Coronary artery (tissue), 2 donors: ENCODE data around the gene BCAR1.
A peak's percentile ranks its signal among the peaks of the same experiment; 100 is the strongest.

ENCODE experiments used
- DNase-seq: peaks from one replicate; pipeline ENCODE4 v3.0.0-alpha.2; 2017; ENCODE audit warnings: low spot score
- H3K27ac ChIP-seq, 2 donors: fragments of 200-600 bp; sonication (generic); one replicate each; pipeline ENCODE4 v1.5.1; 2016 to 2019
- H3K4me3 ChIP-seq: fragments of 200-600 bp; sonication (generic); 2 replicates; pipeline ENCODE4 v1.5.1; 2016; ENCODE audit warnings: mild to moderate bottlenecking, moderate library complexity
- CTCF ChIP-seq: fragments of 200-600 bp; sonication (generic); IDR thresholded peaks from one replicate; pipeline ENCODE4 v1.5.1; 2019; ENCODE audit warnings: antibody characterized with exemption

BCAR1 gene

GRCh38 chr16:75250809-75251279 lies 580 bp downstream of the BCAR1 start:
- no peak for TF ChIP-seq CTCF

DNA sequence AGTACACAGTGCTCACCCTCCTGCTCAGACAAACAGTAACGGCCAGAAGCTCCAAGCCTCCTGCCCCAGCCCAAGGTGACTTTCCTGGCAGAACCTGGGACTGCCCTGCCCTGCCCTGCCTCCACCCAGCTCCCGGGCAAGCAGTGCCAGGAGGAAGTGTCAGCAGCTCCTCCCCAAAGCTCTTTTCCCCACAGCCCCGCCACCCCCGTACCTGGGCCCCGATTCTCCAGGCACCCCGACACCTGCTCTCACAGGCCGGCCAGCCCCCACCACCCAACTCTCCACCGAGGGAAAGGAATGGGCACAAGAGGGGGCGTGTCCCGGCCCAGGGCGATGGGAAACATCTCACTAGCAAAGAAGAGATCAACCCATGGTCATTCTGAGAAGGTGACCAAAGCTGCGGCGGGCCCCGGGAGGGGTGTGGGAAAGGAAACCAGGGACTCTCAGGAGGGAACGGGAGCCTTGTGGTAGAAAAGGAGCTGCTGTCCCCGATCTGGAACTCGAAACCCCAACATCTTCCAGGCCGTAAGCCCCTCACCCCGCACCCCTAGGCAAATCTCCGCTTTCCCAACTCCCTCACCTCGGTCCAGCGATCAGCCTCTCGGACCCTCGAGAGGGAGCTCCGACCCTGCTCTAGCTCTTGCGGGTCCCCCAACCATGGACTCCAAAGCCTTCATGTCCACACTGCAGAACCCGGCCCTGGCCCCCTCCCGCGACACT lies 1.2 kb downstream of the BCAR1 start:
- Histone ChIP-seq H3K4me3 (peak overlapping the region; percentile 88), H3K27ac (peak overlapping the region; percentile 94 to 98)
- no peak for DNase-seq
- no peak for TF ChIP-seq CTCF

More at GRCh38 chr16:75250809-75251279, 580 bp downstream of the BCAR1 start:
- peak overlapping the region; percentile 94 to 98 for H3K27ac ChIP-seq
- no peak for DNase-seq
- H3K4me3 ChIP-seq = peak overlapping the region; percentile 88

DNA sequence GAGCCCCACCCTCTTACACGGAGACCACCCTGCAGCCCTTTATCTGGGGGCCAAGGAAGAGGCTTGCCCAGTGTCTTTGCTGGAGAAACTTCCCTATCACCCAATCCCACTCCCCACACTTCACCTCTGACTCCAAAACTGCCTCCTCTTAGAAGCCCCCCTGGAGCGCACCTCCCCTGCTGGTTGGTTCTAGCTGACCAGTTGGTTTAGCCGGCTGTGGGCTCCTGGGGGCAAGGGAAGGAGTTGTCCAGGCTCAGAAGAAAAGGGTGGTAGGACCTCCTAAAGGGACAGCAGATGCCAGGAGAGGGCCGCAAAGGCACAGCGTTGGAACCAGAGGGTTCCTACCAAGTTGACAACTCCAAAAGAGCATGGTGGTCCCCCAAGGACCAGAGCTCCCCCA lies 2.0 kb downstream of the BCAR1 start:
- Histone ChIP-seq H3K4me3 (peak overlapping the region; percentile 88), H3K27ac (peak overlapping the region; percentile 94 to 98)
- no peak for TF ChIP-seq CTCF
- no peak for DNase-seq

DNA sequence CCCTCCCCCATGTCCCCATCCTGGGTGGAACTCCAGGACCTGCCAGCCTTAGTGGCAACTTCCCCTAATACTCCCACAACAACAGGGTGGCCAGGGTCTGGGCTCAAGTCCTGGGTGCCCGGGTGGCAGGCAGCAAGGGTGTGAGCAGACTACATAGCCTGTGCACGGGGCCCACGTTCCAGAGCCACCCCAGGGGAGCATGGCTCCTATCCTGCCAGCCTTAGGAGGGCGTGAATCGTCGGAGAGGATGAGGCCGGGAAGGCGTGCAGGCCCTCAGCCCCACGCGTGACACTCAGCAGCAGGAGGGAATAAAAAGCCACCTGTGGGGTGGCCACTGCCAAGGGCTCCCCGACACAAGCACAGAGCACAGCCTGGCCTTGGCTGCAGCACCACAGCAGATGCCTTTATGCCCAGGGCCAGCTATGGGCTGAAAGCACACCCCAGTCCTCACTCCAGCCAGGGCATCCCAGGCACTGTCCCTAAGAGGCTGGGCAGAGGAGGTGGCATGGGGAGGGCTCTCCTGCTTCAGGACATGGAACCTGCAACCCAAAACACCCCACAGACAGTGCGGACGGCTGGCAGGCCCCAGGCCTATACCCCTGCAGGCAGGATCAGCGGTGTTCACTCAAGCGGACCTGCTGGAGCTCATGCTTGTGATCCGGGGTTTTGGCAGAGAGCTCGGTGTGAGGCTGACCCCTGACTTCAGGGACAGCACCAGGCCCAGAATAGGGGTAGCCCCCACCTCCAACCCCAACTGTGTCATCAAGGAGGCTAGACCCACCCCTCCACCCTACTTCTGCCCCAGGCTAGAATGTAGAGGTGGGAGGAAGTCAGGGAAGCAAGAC lies 2.7 kb downstream of the BCAR1 start:
- H3K4me3 ChIP-seq = peak overlapping the region; percentile 88
- TF ChIP-seq CTCF = no peak

GRCh38 chr16:75248142-75248535 lies 3.3 kb downstream of the BCAR1 start:
- no peak for TF ChIP-seq CTCF
- Histone ChIP-seq H3K4me3 (peak overlapping the region; percentile 88), H3K27ac (peak overlapping the region; percentile 94 to 98)
- no peak for DNase-seq

More for the DNA sequence above, 2.7 kb downstream of the BCAR1 start:
- no peak for DNase-seq
- H3K27ac ChIP-seq = peak overlapping the region; percentile 94 to 98

- Histone ChIP-seq H3K27ac (peak overlapping the region; percentile 94 to 98), H3K4me3 (peak overlapping the region; percentile 88)
- DNase-seq = no peak
- no peak for TF ChIP-seq CTCF
Observed at GRCh38 chr16:75247249-75247648, 4.2 kb downstream of the BCAR1 start.
